IPS-18c (cell line): Measurements from ENCODE around the gene BICDL1.
"Not testable (repeated sequence)": the region's sequence is repeated elsewhere in the genome, so short reads cannot be mapped to it uniquely, and the experiment has no call there.

Experiments used
- H3K4me3 ChIP-seq: 2 replicates; pipeline ENCODE4 v1.7.0; 2013; ENCODE audit warnings: low read depth, mild to moderate bottlenecking, low read length, moderate library complexity; ENCODE audit not compliant: insufficient read depth
- H3K9me3 ChIP-seq: one replicate; pipeline ENCODE4 v1.6.1; 2013; ENCODE audit warnings: mild to moderate bottlenecking, low read length, moderate library complexity; ENCODE audit not compliant: control insufficient read depth, insufficient read depth

BICDL1 gene

DNA sequence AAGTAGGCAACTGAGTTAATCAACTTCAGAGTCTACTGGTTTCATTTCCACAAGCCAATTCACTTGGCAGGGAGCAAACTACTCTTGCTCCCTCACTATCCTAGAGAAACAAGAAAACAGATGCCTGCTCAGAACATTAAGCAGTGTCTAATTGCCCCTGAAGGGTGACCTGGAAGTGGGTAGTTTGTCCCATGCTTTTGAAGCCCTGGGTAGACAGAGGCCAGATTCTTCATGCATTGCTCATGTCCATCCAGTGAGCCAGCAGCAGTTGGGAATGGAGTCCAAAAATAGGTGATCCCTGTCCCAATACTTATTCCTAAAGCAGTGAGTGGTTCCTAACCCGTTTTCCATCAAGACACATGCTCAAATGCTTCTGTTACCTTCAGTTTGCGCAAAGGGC, 48.8 kb downstream of the BICDL1 start:
- H3K4me3 ChIP-seq: no peak overlapping the region
- H3K9me3 ChIP-seq: no peaks in the 10 kb centered on the region

DNA sequence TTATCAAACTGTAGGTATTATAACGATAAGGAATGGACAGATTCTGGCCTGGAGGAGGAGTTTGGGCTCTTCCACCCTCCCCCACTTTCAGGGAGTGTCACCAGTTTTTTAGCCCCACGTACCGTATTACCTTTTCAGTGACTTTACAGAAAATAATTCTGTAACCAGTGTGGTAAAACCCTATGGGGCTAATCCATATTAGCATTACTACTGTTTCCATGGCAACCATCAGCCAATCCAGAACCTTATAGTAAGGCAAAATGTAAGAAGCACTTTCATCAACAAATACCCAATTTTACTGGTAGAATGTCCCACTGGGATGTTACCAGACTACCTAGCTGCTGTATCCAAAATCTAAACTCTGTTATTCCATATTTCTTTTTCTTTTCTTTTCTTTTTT, 50.7 kb downstream of the BICDL1 start:
- no peaks in the 10 kb centered on the region for H3K9me3 ChIP-seq
- H3K4me3 ChIP-seq: no peak overlapping the region

DNA sequence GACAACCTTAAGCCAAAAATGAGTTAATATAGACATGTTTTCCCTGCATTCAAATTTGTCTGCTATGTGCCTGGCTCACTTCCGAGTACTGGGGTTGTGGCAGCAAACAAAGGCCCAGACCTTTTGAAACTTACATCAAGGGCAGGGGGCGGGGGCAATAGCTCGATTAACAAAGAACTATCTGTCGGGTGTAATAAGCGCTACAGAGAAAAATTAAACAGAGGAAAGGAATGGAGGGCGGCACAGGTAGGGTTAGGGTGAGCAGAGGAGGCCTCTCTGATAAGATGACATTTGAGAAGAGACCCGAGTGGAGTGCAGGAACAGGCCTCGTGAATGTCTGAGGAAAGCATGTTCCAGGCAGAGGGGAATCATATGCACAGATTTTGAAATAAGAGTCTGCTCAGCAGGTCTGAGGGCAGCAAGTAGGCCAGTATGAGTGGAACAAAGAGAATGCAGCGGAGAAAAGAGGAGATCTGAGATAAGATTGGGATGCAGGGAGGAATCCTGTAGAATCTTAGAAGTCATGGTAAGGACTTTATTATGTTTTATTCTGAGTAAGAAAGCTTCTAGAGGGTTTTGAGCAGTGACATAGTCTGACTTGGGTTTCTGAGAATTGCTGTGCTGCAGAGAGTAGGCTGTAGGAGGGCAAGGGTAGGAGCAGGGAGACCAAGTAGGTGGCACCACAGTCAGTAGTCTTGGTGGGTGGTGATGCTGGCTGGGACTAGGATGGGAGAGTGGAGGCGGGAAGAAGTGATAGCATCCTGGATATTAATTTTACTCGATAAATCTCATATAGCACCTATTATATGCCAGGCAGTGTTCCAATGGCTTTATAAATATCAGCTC, 52.6 kb downstream of the BICDL1 start:
- no peaks in the 10 kb centered on the region for H3K9me3 ChIP-seq
- H3K4me3 ChIP-seq: no peak overlapping the region

DNA sequence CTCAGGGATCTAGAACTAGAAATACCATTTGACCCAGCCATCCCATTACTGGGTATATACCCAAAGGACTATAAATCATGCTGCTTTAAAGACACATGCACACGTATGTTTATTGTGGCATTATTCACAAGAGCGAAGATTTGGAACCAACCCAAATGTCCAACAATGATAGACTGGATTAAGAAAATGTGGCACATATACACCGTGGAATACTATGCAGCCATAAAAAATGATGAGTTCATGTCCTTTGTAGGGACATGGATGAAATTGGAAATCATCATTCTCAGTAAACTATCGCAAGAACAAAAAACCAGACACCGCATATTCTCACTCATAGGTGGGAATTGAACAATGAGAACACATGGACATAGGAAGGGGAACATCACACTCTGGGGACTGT, 56.3 kb downstream of the BICDL1 start:
- not testable (repeated sequence) for H3K9me3 ChIP-seq, H3K4me3 ChIP-seq

DNA sequence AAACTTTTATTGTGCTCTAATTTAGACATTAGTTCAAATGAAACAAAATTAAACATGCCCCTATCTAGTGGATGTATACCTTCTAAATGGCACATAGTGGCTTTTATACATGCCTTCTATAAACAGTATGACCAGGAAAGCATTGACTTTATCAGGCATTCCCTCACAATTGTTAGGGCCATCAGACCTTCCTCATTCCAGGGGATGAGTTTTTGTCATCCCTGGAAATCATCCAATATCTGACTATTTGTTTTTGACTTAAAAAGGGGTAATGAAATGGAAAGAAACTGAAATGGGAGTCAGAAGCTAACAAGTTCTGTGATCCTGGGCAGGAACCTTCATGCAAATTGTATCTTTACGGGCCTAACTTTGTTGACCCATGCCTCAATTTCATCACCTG, 58.0 kb downstream of the BICDL1 start:
- no peaks in the 10 kb centered on the region for H3K9me3 ChIP-seq
- no peak overlapping the region for H3K4me3 ChIP-seq

DNA sequence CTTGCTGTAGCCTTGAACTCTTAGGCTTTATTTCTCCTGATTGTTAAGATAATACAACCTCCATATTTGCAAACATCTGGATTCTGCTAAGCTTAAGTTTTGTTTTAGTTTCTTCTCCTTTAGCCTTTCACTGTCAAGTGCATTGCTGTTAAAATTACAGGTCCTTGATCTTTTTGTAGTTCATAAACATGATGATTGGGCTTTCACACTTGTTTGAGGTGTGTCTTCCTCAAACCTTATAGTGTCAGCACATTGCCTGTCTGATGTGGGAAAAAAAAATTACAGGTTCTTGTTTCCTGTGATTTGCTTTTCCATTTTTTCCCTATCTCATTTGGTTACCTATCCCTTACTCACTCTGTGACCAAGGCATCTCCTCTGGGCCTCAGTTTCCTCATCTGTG, 59.2 kb downstream of the BICDL1 start:
- H3K9me3 ChIP-seq: no peaks in the 10 kb centered on the region
- no peak overlapping the region for H3K4me3 ChIP-seq

DNA sequence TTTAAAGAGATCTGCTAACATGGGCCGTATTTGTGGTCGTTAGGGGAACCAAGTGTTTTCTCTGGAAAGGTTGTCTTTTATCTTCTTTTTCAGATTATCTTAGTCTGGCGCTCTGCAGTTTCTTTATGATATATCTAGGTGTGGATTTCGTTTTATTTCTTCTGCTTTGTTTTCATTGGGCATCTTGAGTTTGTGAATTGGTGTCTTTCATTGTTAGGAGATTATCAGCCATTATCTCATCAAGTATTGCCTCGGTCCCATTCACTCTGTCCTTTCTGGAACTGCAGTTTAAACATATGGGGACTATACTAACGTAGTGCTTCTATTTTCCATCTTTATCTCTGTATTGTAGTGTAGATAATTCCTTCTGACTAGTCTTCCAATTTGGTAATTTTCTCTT, 60.4 kb downstream of the BICDL1 start:
- Histone ChIP-seq H3K9me3 (no peaks in the 10 kb centered on the region), H3K4me3 (no peak overlapping the region)

DNA sequence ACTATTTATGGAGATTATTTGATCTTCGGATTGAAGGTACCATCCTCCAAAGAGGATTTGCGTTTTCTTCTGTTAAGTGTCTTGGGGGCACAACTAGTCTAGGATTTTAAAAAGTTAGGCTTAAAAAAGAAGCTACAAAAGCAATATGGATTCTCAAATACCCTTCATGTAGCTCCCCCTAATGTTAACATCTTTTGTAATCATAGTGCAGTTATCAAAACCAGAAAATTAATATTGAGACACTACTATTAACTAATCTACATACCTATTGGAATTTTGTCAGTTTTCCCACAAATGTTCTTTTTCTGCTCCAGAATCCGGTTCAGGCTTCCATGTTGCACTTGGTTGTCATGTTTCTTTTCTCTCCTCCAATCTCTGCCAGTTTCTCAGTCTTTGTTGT, 62.5 kb downstream of the BICDL1 start:
- H3K4me3 ChIP-seq: no peak overlapping the region
- no peaks in the 10 kb centered on the region for H3K9me3 ChIP-seq

DNA sequence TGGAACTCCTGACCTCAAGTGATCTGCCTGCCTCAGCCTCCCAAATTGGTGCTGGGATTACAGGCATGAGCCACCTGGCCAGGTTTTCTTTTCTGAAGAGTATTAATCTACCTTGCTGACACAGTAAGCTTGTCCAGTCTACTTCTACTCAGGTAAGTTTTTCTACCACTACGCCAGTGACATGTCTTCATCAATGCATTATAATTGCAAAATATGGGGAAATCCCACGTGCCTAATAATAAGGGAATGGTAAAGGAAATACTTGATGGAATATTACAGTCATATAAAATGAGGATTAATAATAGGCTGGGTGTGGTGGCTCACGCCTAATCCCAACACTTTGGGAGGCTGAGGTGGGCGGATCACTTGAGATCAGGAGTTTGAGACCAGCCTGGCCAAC, 65.3 kb downstream of the BICDL1 start:
- H3K9me3 ChIP-seq: no peaks in the 10 kb centered on the region
- H3K4me3 ChIP-seq: no peak overlapping the region

DNA sequence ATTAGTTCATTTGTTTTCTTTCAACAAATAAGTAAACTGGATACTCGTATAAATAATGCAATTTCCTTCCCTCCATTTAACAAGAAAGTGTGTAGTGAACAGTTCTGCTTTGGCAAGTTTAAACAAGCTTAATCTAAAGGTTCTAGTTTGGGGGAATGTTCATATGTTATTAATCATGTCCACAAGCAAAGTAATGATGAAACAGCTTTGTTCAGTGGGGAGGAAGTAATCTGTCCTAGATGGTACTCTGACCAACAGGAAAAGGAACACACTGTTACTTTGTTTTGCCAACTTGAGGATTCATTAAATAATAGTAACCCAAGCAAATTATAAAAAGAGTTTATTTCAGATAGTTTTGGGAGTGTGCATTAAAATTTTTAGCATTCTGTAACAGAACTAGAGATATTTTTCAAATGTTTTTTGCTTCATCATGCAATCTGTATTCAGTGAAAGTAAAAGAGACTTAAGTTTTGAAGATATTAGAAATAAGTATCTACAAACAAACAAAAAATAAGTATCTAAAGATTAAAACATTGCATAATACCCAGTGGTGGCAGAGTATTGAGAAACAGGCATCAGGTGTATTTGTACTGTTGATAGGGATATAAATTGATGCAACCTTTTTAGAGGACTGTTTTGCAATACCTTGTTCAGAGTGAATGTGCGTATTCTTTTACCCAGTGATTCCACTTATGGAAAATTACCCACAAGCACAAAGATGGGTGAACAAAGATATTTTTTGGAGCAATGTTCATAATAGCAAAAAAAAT, 66.4 kb downstream of the BICDL1 start:
- Histone ChIP-seq H3K4me3 (no peak overlapping the region), H3K9me3 (no peaks in the 10 kb centered on the region)

DNA sequence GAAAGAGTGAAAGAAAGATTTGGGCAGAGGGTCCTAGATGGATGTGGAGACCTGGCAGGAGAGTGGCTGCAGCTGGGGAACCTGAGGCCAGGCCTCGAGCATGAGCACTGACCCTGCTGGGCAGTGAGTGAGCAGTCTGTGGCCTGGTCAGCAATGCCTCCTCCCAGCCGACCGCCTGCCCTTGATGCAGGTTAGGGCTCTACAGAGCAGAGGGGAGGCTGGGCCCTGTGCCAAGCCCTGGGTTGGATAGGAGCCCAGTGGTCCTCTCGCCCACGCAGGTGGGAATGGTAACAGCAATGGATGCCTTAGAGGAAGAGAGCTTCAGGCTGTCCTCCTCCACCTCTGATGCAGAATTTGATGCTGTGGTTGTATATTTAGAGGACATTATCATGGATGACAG, 67.7 kb downstream of the BICDL1 start:
- Histone ChIP-seq H3K9me3 (no peaks in the 10 kb centered on the region), H3K4me3 (no peak overlapping the region)

DNA sequence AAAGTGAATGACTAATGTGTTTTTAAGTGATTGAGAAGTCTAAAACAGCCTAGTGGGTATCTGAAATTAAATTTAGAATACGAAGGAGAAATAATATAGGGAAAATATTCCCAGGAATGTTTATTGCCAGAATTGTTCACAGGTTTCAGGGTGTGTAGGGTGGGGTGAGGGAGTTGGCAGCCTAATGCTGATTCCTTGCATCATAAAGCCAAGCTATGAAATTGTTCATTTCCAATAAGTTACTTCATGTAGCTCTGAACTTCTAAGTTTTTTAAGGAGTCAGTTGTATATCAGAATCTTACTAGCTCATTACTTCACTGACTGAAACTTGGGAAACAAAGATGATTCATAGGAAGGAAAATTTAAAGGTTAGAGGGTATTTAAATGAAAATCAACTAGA, 71.2 kb downstream of the BICDL1 start:
- no peaks in the 10 kb centered on the region for H3K9me3 ChIP-seq
- H3K4me3 ChIP-seq: no peak overlapping the region

DNA sequence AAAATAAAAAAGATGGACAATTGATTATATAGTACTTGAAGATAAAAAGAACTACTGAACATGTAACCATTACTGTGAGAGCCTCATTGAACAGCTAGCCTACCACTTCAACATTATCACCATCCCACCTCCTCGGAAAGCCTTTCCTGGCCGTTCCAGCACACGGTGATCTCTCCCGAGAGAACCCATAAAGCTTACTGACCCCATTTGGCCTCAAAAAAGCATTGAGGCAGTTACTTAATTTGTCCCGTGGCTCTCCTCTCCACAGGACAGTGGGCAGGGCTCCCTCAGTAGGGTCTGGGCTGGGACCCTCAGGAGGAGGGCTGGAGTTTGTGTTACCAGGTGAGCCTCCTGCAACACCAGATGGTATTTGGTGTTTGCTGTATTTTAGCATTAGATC, 71.7 kb downstream of the BICDL1 start:
- Histone ChIP-seq H3K4me3 (no peak overlapping the region), H3K9me3 (no peaks in the 10 kb centered on the region)

DNA sequence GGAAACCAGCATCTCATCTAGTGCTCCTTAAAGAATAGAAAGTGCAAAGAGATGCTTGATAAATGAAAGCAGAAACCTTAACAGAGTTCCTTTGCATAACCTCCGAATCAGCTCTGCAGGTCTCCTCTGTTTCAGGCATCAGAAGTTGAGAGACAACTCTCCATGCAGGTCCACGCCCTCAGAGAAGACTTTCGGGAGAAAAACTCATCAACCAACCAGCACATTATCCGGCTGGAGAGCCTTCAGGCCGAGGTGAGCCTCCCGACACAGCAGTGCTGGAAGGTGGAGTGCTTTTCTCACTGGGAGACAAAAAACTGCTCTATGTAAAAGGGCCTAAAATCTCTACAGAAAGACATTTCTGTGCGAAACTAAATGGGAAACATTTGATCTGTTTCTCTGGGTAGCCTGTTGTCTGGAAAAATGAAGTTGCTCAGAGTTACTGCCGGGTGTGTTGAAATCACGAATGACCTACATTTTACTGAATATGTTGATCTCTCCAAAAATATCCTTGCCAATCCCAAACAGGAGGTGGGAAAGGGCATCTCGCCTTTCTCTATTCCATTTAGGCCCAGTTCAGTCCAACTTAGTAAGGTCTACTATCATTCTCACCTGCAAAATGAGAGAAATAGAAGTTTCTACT, 72.7 kb downstream of the BICDL1 start:
- Histone ChIP-seq H3K4me3 (no peak overlapping the region), H3K9me3 (no peaks in the 10 kb centered on the region)

DNA sequence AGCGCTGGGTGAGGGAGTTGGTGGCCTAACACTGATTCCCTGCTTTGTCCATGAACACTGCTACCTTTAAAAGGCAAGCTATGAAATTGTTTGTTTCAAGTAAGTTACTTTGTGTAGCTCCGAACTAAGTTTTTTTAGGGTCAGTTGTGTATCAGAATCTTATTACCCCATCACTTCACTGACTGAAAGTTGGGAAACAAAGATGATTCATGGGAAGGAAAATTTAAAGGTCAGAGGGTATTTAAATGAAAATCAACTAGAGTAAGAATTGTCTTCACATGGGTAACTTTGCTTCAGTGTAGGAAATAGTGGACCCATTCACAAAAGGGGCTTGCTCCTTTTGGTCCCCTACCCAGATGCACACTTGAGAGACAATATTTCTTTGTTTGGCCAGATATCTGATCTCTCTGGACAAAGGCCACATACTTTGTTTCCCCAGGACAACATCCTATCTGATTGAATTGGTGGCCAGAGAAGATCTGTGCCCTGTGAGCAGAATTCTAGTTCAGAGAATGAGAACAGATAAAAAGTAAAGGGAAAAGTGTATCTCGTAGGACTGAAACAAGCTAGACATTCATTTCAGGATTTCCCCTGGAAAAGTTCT, 74.0 kb downstream of the BICDL1 start:
- H3K4me3 ChIP-seq: no peak overlapping the region
- no peaks in the 10 kb centered on the region for H3K9me3 ChIP-seq

DNA sequence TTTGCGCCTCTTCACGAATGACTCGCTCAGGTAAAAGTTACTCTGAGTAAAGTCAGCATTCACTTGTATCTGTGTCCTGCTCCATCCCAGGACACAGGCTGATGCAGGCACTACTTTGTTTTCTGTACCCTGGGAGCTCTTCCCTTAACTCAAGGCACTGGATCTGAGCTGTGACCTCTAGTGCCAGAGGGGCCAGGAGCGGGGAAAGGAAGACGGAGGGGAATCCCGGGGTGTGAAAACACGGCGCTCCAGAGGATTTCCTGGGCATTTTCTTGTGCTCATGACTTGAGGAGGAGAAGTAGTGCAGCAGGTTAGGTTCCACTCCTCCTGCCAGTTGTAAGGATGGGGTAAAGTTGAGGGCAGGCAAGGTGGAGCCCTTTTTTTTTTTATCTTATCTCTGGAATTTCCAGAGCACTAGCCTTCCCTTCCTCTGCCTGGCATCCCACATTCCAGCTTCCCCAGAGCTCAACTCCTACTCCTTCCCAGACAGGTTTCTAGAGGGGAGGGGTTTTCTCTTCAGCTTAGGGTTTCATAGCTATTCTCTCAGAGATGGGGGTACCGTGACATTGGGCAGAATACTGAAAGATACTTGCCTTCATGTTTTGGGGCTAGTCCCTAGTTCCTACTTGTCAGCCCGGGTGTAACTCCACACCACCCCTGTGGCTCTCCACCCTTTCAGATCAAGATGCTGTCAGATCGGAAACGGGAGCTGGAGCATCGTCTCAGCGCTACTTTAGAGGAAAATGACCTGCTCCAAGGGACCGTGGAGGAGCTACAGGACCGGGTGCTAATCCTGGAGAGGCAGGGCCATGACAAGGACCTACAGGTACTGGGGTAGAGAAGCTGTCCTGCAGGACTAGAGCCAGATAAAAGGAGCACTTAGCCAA, 75.3 kb downstream of the BICDL1 start:
- no peak overlapping the region for H3K4me3 ChIP-seq
- no peaks in the 10 kb centered on the region for H3K9me3 ChIP-seq

DNA sequence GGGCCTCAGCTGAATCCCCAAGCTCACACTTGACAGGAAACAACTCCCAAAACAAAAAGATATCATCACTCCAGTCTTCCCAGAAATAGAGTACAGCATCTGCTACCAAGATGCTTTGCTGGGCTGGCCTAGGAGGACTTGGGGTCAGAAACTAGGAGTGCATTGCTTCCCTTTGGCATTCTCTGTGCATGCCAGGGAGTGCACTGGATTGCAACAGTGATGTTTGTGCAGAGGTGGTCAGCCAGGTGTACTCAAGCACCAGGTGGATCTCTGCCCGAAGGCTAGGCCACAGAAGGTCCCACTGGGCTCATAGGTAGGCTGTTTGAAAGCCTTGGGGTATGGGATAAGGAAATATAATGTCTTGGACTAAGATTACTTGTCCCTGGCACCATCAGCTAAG, 76.4 kb downstream of the BICDL1 start:
- H3K9me3 ChIP-seq: no peaks in the 10 kb centered on the region
- no peak overlapping the region for H3K4me3 ChIP-seq
